HG03280 (cell line): ENCODE measurements around the gene PRSS48.
"Not testable (repeated sequence)": the region's sequence is repeated elsewhere in the genome, so short reads cannot be mapped to it uniquely, and the experiment has no call there.

Experiments
- ATAC-seq: cut with Tn5 transposase; IDR thresholded peaks from one replicate; pipeline ENCODE4 v1.9.1; 2021; ENCODE audit warnings: mild to moderate bottlenecking, moderate library complexity; ENCODE audit not compliant: unreplicated experiment

The PRSS48 gene

DNA sequence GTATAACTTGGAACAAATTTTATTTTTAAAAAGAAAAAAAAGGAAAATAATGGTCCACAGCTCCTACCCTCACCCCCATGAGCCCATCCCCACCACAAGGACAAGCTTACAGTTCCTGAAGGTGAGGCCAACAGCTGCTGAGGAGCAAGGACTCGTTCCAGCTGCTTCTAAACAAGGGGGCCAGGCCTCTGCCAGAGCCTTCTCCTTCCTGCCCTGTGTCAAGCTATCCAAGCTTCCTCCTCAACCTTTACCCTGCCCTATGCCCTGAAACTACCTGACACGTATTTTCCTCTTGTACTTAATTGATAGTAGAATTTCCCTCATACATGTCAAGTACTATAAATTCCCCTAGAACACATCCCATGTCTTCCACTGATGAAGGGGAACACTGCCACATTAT lies 39.7 kb downstream of the PRSS48 start:
- no peak for ATAC-seq

DNA sequence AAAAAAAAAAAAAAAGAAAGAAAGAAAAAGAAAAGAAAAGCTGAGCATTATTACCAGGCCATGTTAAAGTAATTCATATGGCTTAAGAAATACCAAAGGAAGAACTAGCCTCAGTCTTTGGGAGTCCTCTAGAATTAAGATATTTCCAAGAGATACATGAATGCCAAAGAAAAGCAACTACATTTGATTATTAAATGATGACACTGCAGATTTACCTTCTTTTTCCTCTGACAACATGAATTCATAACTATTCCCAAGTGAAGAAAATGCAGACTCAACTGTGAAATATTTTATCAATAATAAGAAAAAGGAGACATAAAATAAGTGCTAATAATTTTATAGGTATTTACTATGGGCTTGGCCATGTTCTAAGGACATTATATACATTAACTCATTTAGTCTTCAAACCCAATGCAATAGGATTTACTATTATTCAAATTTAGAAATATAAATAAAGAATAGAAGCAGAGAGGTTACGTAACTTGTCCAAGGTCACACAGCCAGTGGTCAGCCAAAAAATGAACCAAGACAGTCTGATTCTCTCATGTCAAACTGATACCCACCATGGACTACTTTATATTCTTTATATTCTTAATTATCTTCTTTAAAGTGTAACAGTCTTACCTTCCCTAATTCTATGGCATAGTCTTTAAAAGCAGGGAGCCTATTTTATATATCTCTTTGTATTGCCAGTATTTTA lies 41.5 kb downstream of the PRSS48 start:
- no peak for ATAC-seq

DNA sequence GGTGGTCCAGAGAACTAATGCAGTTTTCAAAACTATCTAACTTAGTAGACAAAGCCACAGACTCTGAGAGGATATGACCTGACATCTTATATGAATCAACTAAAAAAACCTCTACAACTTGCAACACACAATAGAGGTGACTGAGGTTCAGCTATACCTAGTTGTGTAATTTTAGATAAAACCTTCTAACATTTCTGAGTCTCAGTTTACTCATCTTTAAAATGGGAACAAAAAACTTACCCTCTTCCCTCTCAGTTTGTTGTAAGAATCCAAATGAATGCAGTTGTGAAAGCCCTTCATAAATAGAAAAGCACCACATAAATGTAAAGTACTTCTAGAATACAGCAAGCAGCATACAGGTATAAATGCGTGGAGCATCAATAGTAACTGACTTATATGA lies 42.5 kb downstream of the PRSS48 start:
- ATAC-seq: no peak

DNA sequence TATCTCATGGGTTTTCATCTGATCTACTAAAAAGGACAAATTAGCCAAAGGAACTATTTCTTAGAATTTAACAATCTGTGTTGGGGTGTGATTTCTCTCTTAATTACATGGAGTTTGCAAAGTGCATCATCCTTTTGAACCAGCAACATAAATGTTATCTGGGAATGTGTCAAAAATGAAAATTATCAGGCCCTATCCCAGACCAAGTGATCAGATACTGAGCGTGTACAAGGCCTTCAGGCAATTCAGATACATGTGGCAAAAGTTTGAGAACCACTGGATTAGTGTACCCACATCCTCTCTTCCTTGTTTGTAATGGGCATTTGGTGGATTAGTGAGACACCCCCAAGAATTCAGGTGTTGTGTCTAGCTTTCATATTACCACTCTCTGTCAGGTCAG lies 44.6 kb downstream of the PRSS48 start:
- ATAC-seq: no peak

DNA sequence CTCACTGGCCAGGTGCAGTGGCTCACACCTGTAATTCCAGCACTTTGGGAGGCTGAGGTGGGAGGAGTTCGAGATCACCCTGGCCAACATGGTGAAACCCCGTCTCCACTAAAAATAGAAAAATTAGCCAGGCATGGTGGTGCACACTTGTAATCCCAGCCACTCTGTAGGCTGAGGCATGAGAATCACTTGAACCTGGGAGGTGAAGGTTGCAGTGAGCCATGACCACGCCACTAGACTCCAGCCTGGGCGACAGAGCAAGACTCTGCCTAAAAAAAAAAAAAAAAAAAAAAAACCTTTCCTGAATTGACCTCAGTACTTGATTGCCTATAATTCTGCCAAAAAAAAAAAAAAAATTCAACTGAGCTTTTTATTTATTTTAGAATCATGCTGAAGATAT lies 45.2 kb downstream of the PRSS48 start:
- not testable (repeated sequence) for ATAC-seq

DNA sequence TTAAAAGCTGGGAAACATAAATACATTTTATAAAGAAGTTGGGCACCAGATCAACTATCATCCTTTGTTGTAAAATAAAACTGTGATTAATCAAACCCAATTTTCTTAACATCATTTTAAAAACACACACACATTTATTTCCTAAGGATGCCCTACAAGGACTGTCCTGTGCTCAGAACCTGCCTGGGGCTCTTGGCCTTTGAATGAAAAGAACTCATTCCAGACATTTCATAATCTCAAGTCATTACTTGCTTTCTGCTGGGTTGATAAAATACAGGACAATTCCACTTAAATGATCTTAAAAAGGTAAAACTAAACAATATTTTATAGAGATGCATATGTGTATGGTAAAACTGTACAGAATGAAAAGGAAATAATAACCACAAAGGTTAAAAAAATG lies 45.6 kb downstream of the PRSS48 start:
- no peak for ATAC-seq

DNA sequence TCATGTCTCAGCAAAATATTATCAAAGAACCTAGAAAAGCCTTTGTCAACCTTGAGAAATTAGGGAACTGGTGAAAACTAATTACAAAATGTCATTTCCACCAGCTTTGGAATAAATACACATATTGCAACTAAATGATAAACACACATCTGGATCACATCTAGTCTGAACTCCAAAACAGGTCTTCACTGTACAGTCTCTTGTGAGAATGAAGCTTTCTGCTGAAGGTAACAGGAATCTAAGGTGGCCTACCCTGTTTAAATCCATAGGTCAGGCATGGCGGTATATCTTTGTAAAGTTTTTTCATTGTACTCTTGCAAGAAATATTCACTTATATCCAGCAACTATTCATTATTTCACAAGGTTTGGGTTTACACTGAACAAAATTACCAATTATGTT lies 46.7 kb downstream of the PRSS48 start:
- no peak for ATAC-seq

DNA sequence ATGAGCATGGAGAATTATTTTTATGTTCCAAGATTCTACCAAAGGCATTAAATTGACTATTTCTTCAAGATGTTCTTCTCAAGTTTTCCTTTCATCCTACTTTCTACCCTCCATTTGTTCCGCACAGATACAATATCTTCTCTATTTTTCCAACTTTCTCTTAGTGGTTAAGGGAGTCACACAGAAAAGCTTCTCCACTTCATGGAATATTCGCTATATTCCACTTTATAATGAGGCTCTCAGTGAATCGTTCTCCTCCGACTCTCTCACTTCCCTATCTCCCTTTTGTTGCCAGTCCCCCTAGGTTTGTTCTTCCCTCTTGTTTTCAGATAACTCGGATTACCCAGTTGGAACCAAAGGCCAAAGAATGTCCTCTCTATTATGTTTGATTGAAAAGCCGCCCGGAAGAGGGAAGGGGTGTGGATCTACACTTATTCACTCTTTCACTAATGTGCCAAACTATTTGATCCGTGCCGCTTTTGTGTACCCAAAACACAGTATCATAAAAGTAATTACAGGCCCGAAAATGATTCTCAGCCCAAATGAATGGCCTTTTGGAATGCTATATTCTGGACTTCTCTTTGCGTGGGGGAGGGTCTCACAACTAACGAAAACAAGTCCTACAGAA lies 47.3 kb downstream of the PRSS48 start:
- ATAC-seq: no peak

DNA sequence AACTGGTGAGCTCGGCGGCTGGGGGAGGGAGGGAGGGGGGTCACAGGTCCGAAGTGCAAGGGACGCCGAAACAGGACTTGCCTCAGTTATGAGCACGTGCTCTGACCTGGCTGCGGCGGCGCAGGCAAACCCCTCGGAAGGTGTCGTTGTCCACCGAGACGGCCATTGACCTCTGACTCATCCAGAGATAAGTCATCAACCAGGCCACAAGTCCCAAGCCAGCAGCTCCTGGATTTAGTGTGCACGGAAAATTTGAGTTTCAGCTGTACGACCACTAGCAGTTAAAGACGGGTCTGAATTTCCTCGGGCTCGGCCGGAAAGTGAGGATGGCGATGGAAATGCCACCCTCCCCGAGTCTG lies 47.8 kb downstream of the PRSS48 start:
- ATAC-seq: no peak

DNA sequence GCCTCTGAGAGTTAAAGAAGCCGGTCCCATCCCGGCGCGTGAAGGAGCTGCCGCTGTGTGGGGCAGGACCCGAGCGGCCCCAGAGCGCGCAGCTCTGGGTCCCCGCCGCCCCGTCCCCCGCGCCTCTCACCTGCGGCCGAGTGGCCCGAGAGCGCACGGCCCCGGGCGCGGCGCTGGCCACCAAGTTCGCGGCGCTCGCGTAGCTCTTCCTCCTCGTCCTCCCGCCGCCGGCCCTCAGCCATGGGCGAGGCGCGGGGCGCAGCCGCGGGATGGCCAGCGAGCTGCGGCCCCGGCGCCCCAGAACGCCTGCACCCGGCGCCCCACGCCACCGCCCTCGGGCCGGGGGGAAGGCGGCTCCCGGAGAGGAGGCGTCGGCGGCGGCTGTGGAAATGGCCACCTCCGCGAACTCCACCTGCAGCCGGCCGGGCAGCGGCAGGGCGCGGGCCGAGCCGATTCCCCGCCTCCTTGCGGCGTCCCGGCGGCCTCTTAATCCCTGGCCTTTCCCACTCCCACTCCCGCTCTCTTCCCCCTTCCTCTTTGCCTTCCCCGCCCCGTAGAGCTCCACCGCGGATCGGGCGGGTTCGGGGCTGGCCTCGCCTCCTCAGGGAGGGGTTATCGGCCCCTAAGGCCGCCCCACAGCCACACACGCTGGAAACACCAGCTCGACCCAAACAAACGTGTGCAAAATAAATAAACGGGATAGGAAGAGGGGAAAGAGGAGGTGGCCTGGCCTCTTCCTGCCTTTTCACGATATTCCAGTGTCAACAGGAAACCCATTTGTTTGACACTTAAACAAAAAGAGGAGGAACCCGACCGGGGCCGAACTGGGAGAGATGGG lies 48.4 kb downstream of the PRSS48 start, which contains the start of gene SH3D19:
TSS of gene SH3D19 (minus strand) at position 495 of the 838 bp plus-strand sequence. CDS start at position 242, 253 bp downstream.
- no peak for ATAC-seq

DNA sequence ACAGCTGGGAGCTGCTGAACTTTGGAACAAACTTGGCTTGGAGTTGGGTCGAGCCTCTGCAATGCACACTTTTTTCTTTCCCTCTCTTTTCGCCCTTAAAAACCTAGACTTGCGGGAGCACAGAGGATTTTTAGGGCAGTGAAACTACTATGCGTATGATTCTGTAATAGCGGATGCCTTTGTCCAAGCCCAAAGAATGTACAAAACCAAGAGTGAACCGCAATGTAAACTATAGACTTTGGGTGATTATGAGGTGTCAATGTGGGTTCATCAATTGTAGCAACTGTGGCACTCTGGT lies 48.9 kb downstream of the PRSS48 start:
- ATAC-seq: no peak

DNA sequence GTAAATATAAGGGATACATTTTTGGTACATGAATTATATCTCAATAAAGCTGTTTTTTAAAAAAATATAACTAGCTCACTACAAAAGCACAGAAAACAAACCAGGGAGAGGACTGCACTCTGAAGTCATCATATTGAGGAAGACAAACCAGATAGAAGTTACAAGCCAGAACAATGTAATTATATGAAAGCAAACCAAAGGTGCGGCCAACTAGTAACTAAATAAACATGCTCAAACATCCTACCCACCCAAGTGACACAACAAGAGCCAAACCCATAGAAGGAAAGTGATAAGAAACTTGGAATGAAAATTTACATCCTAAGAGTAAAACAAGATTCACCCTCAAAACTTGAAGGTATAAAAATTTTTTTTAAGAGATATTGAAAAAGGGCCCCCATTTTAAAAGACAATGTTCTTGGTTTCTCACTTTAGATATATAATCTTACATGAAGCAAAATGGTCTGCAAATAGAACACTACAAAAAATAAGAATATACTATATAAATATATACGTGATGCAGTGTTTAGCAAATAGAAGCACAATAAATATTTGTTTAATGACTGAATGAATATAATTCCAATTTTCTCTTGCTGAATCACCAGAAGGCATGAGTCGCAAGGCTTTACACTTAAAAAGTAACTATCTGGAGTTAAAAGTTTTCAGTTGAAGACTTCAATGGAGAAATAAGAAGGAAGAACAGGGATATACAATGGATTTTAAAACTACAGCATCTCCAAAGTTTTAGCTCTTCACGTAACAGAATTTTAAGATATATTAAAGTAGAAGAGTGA lies 52.5 kb downstream of the PRSS48 start:
- no peak for ATAC-seq

DNA sequence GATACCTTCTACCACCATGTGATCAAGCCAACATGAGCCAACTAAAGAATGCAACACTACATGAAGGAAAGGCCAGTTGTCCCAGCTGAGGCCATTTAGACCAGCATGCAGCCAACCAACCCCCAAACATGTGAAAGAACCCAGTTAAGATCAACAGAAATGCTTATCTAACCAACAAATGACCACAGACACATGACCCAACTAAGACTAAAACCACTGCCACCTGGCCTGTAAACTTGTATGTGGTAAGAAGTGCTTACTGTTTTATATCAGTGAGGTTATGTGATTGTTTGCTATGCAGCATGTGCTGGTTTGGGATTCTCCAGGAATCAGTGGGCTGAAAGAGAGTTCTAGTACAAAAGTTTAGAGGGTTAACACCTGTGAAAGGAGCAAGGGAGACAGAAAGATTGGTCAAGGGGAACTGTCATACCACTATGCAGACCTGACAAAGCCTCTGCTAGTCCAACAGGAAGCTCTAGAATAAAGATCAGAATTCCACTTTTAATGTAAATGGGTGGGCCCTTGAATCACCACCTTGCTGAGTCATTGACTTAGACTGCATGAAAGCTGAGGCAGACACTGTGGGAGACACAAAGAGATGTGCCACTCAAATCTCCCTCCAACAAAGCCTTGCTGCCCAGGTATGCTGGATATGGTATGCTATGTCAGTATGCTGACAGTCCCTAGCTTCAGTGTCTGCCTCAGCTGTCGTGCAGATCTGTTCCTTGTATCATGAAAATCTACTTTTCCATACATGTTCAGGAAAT lies 54.5 kb downstream of the PRSS48 start:
- ATAC-seq: no peak

DNA sequence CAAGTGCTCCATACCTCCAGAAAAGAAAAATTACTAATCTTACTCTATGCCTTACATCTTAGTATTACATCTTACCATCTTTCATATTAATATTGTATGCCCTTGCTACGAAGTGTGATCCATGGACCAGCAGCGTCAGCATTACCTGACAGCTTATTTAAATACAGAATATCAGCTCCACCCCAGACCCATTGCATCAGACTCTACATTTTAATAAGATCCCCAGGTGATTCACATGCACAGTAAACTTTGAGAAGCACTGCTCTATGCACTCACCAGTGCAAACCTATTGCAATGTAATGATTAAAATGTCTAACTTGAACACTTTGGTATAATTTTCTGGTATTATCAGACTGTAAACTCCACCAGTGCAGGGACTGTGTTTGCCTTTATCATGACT lies 62.5 kb downstream of the PRSS48 start:
- ATAC-seq: no peak

DNA sequence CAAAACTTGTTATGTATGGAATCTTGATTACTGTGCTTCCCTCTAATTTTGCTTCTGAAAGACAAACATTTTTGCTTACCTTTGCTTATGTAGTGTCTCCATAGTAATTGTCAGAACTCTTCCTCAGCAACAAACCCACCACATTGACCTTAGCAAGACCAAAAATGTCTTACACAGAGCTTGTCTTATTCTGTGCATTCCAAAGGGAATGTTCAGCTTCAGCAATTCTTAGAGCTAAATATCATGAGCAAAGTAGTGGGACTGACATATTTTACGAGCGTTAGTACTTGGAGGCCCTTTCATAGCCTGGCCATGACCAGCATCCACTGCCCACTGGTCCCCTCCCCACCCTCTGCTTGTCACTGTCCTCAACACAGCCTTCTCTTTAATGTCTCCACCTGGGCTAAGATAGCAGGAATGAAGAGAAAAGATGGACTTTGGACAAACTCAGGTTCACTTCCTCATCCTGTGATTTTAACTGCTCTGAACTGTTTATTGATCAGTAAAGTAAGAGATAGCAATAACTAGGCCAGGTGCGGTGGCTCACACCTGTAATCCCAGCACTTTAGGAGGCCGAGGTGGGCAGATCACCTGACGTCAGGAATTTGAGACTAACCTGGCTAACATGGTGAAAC lies 63.9 kb downstream of the PRSS48 start:
- no peak for ATAC-seq
